ENCODE results near the gene KCND1. TPM values are rescaled to one million over a fixed set of nuclear protein-coding genes. Genes with fewer than 3 reads are reported as not detected.

KCND1 gene
- total RNA-seq, 4 donors from 2014 or later, result 0.83 to 1.9 (median 1.1) TPM

- no peak overlapping the region for H3K4me3 ChIP-seq
- H3K36me3 ChIP-seq, result no peaks in the 10 kb centered on the region
- intact Hi-C loops (cut with DNase I), result no loop called here
- no peaks in the 10 kb centered on the region for H3K9me3 ChIP-seq
- no peak for DNase-seq (ENCODE audit: extremely low spot score)
- H3K4me1 ChIP-seq, result peaks cover 0 to 1% (median 0%) of the 10 kb centered on the region in 4 donors
- TF ChIP-seq POLR2AphosphoS5 (IDR thresholded peaks at IDR 0.05), result no peak
- TF ChIP-seq EP300 (IDR thresholded peaks at IDR 0.05), result no peak
- no peak for TF ChIP-seq CTCF (IDR thresholded peaks at IDR 0.05)
- TF ChIP-seq POLR2A (IDR thresholded peaks at IDR 0.05; ENCODE audit: low read depth), result no peak
- H3K27me3 ChIP-seq, result no peaks in the 10 kb centered on the region
- H3K27ac ChIP-seq (replicated peaks in 1 of 4), result no peak overlapping the region
- 84% methylated on average over 10 of the region's 14 CpGs for WGBS
These were observed 5.7 kb downstream of the KCND1 start for GRCh38 chrX:48965959-48966358.

DNA sequence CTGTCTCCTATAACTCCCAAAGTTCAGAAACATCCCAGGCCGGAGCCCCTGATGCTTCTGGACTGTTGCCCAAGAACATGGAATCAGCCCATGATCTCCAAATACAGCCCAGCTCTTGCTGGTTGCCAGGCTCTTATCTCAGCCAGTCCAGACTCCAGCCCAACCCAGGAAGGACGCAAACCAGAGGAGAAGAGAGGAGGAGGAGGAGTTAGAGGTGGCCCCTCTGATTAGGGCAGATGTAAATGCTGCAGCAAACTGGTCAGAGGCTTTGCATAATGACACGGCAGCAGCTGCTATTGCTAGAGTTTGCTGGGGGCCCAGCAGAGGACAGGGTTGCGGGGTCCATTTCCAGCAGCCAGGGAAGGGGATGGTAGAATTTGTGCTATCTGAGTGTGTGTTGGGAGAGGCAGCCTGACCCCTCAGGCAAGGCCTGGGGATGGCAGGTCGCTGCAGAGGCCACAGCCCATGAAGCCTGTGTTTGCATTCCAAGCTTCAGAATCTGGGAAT, 10.0 kb downstream of the KCND1 start:
- Histone ChIP-seq H3K9me3 (no peaks in the 10 kb centered on the region), H3K4me1 (peaks cover 0 to 13% (median 7%) of the 10 kb centered on the region in 4 donors), H3K27me3 (no peaks in the 10 kb centered on the region), H3K27ac (replicated peaks in 1 of 4) (peak overlapping the region in 1 of 4 donors; percentile 26), H3K36me3 (no peaks in the 10 kb centered on the region), H3K4me3 (no peak overlapping the region)
- whole genome bisulfite sequencing, result 65% methylated on average over 5 of the region's 5 CpGs
- DNase-seq (ENCODE audit: extremely low spot score), result no peak
- TF ChIP-seq POLR2A (IDR thresholded peaks at IDR 0.05; ENCODE audit: low read depth), result no peak
- TF ChIP-seq CTCF (IDR thresholded peaks at IDR 0.05), result no peak
- TF ChIP-seq POLR2AphosphoS5 (IDR thresholded peaks at IDR 0.05), result no peak
- TF ChIP-seq EP300 (IDR thresholded peaks at IDR 0.05), result no peak
- intact Hi-C loops (cut with DNase I), result no loop called here

GRCh38 chrX:48960291-48960690, 11.4 kb downstream of the KCND1 start:
- intact Hi-C loops (cut with DNase I), result no loop called here
- Histone ChIP-seq H3K4me3 (no peak overlapping the region), H3K9me3 (no peaks in the 10 kb centered on the region), H3K4me1 (peaks cover 13 to 27% (median 20%) of the 10 kb centered on the region in 4 donors), H3K27ac (replicated peaks in 1 of 4) (peak overlapping the region in 3 of 4 donors; percentile 34 to 92 (median 90)), H3K36me3 (peaks cover 0 to 7% (median 3%) of the 10 kb centered on the region in 4 donors), H3K27me3 (no peaks in the 10 kb centered on the region)
- 82% methylated on average over 2 of the region's 2 CpGs for WGBS
- DNase-seq (ENCODE audit: extremely low spot score), result no peak
- TF ChIP-seq POLR2A (IDR thresholded peaks at IDR 0.05; ENCODE audit: low read depth) (no peak), CTCF (IDR thresholded peaks at IDR 0.05) (no peak), EP300 (IDR thresholded peaks at IDR 0.05) (no peak), POLR2AphosphoS5 (IDR thresholded peaks at IDR 0.05) (no peak)

DNA sequence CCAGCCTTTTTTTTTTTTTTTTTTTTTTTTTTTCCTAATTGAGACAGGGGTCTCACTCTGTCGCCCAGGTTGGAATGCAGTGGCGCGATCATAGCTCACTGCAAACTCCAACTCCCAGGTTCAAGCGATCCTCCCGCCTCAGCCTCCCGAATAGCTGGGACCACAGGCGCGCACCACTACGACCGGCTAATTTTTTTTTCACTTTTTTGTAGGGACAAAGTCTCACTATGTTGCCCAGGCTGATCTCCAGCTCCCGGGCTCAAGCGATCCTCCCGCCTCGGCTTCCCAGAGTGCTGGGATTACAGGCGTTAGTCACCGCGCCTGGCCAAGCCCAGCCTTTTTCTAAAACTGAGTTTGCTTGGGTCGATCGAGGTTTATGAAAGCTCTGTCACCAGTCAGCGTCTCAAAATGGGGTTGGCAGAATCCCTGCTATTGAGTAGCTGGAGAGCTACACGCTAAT, 13.0 kb downstream of the KCND1 start:
- Histone ChIP-seq H3K4me1 (peaks cover 14 to 43% (median 35%) of the 10 kb centered on the region in 4 donors), H3K27me3 (no peaks in the 10 kb centered on the region), H3K36me3 (peaks cover 0 to 20% (median 6%) of the 10 kb centered on the region in 4 donors), H3K9me3 (no peaks in the 10 kb centered on the region), H3K4me3 (peak overlapping the region; percentile 63 to 79 (median 72)), H3K27ac (replicated peaks in 1 of 4) (peak overlapping the region; percentile 86 to 92 (median 90))
- intact Hi-C loops (cut with DNase I), result loop anchor here (10.0 kb wide), 1 partner anchor 1304 kb away; the partner anchor contains the start of genes ELK1 and UXT
- WGBS, result 53% methylated on average over 21 of the region's 21 CpGs
- DNase-seq (ENCODE audit: extremely low spot score), result peak; percentile 92
- no peak for TF ChIP-seq EP300 (IDR thresholded peaks at IDR 0.05)
- no peak for TF ChIP-seq POLR2AphosphoS5 (IDR thresholded peaks at IDR 0.05)
- TF ChIP-seq POLR2A (IDR thresholded peaks at IDR 0.05; ENCODE audit: low read depth), result no peak
- TF ChIP-seq CTCF (IDR thresholded peaks at IDR 0.05), result no peak
